ENCODE data around the gene RASL10B. TPM values are rescaled to one million over a fixed set of nuclear protein-coding genes. Genes with fewer than 3 reads are reported as not detected.
"Not testable (repeated sequence)": the region's sequence is repeated elsewhere in the genome, so short reads cannot be mapped to it uniquely, and the experiment has no call there.

The RASL10B gene
- total RNA-seq, 1 experiment from 2014 or later = 18.4 TPM

GRCh38 chr17:35738519-35739133 is 7.2 kb downstream of the RASL10B start:
- DNase-seq (ENCODE audit: low spot score) = no peak
- in situ Hi-C loops (cut with HindIII; ENCODE audit: low sequenced_read_pairs) = no loop called here

DNA sequence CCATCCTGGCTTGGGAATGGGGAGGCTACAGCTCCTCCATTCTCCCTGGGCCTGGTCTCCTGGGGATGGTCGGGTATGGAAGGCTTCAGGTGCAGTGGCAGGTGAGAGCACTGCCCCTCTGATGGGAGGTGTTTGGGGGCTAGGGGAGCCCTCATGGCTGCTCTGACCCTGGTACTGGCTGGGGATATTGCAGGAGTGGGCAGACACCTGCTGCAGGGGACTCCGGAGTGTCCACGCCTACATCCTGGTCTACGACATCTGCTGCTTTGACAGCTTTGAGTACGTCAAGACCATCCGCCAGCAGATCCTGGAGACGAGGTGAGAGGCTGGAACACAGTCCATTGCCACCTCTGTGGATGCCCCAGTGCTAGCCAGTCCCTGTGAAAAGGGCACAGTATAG is 8.8 kb downstream of the RASL10B start:
- in situ Hi-C loops (cut with HindIII; ENCODE audit: low sequenced_read_pairs) = no loop called here
- no peak for DNase-seq (ENCODE audit: low spot score)

DNA sequence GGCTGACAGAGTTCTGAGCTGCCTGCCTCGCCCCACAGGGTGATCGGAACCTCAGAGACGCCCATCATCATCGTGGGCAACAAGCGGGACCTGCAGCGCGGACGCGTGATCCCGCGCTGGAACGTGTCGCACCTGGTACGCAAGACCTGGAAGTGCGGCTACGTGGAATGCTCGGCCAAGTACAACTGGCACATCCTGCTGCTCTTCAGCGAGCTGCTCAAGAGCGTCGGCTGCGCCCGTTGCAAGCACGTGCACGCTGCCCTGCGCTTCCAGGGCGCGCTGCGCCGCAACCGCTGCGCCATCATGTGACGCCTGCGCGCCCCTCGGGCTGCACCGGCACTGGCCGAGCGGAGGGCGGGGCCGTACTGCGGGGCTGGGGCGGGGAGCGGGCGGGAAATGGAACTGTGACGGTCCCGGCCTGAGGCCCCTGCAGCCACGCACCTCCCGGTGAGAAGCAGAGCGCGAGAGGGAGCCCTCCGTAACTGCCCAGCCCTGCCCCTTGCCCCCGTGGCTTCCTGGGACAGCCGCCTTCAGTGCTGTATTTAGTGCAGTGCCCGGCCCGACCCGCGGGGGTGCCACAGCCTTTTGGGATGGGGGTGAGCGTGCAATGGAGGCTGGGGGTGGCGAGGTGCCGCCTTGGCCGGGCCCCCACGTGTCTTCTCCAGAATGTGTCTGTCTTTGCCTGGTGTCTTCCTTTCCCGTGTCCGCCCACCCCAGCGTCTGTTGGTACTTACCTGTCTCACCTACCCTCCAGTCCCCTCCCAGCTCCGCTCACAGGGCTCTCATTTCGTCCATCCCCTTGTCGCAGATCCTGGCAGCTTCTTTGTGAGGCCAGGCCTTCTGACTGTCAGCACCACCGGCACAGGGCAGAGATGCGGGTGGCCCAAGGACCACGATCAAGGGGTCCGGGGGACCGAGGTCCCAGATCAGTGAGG is 9.8 kb downstream of the RASL10B start:
- in situ Hi-C loops (cut with HindIII; ENCODE audit: low sequenced_read_pairs) = no loop called here

DNA sequence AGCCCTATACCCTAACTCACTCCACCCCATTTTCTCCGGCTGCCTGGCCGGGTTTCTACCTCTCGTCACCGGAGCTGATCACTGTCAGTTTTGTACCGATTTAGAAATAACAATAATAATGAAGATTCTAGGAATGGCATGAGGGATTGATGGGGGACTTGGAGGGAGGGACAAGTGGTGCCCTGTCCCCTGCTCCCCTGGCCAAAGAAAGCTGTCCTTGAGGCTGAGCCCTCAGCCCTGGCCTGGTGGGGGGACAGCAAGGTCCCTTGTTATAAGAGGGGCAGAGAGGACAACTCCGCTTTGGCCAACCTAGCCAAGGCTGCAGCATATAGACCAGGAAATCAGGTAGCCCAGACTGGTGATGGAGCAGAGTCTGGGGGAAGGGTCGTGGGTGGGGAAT is 11.1 kb downstream of the RASL10B start:
- no peak for DNase-seq (ENCODE audit: low spot score)
- in situ Hi-C loops (cut with HindIII; ENCODE audit: low sequenced_read_pairs) = no loop called here

More for the DNA sequence above, 9.8 kb downstream of the RASL10B start:
- DNase-seq (ENCODE audit: low spot score) = no peak

DNA sequence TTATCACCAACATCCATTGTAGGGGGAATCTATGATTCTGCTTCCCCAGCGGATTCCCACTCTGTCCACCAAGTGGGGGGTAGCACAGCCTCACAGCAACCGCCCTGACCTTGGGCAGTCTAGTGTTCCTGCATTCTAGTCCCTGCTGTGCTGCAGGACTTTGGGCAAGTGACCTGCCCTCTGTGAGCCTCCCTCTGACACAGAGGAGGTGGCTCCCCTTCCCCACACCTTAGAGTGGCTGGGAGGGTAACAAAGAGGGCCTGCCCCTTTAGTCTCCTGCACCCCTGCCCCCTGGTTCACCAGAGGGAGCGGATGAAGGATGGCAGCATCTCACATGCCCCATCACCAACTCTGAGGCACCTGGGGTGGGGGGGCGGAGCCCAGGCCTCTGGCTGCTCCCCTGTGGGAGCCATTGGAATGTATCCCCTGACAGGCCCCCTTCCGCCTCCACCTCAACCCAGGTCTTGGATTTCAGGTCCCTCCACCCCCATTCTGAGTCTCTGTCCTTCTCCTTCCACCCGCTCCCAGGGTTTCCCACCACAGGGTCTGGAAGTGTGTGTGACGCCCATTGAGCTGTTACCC is 11.5 kb downstream of the RASL10B start:
- in situ Hi-C loops (cut with HindIII; ENCODE audit: low sequenced_read_pairs) = no loop called here
- DNase-seq (ENCODE audit: low spot score) = no peak

- DNase-seq (ENCODE audit: low spot score) = no peak
- in situ Hi-C loops (cut with HindIII; ENCODE audit: low sequenced_read_pairs) = no loop called here
Observed at GRCh38 chr17:35743626-35744328, 12.3 kb downstream of the RASL10B start.

- in situ Hi-C loops (cut with HindIII; ENCODE audit: low sequenced_read_pairs) = no loop called here
- no peak for DNase-seq (ENCODE audit: low spot score)
Observed at GRCh38 chr17:35744830-35745229, 13.4 kb downstream of the RASL10B start.

- no peak for DNase-seq (ENCODE audit: low spot score)
- in situ Hi-C loops (cut with HindIII; ENCODE audit: low sequenced_read_pairs) = no loop called here
Observed at GRCh38 chr17:35745246-35745645, 13.8 kb downstream of the RASL10B start.

DNA sequence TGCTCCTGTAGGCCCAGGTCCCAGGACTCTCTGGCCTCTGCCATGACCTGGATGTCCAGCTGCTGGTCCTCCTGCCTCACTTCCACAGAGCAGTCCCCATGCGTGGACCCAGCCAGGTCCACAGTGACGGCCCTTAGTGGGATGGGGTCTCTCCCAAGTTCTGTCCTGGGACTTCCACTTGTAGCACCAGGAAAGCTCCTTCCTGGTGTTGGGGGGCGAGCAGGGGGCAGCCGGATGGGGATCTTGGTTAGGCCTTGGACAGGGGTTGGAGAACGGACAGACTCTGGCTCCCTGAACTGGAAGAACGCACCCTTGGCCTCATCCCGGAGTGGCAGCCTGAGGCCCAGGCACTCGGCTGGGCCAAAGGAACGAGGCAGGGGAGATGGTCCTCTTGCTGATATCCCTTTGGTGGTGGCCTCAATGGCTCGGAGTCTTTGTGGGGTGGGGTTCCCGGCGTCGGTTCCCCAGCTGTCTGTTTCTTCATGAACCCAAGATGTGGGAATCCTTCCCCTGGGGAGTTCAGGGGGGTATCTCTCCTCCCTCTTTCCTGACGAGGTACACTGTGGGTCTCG is 14.4 kb downstream of the RASL10B start:
- in situ Hi-C loops (cut with HindIII; ENCODE audit: low sequenced_read_pairs) = no loop called here
- DNase-seq (ENCODE audit: low spot score) = no peak

DNA sequence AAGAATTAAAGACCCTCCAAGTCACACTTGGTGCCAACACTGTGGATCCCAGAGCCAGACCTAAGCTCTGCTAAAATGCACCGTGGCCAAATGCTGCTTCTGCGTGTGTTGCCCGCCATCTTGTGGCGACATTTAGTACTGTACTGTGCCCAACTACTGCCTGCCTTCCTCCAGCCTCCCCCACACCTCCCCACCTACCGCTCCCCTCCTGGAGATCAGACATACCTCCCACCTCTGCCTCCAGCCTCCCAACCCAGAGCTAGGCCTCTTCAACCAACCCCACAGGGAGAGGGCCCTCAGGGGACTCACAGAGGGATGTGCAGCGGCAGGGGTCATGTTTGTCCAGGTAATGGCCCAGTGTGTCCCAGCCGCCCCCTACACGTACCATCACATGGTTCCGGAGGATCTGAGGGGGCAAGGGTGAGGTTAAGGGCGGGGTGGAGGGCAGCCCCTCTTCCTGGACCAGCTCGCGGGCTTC is 16.1 kb downstream of the RASL10B start:
- DNase-seq (ENCODE audit: low spot score) = peak; percentile 77
- in situ Hi-C loops (cut with HindIII; ENCODE audit: low sequenced_read_pairs) = no loop called here

GRCh38 chr17:35748341-35748841 is 17.0 kb downstream of the RASL10B start:
- in situ Hi-C loops (cut with HindIII; ENCODE audit: low sequenced_read_pairs) = no loop called here
- DNase-seq (ENCODE audit: low spot score) = no peak

DNA sequence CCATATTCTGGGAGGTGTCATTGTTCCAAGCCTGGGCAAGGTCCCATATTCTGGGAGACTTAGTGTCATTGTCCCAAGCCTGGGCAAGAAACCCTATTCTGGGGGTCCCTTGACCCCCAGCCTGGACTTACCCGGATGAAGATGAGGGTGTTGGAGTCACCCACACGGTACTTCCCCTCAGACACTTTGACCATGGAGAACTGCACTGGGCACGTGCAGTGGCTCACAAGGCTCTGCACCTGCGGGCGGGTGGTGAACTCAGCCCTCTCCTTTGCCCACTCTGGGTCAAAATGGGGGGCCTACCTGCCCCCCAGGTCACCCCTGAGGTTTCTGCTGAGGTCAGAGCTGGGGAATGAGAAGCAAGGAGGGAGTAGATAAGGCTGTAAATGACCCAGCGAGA is 17.5 kb downstream of the RASL10B start:
- DNase-seq (ENCODE audit: low spot score) = no peak
- in situ Hi-C loops (cut with HindIII; ENCODE audit: low sequenced_read_pairs) = no loop called here

GRCh38 chr17:35749560-35750412 is 18.3 kb downstream of the RASL10B start:
- no peak for DNase-seq (ENCODE audit: low spot score)
- in situ Hi-C loops (cut with HindIII; ENCODE audit: low sequenced_read_pairs) = no loop called here

DNA sequence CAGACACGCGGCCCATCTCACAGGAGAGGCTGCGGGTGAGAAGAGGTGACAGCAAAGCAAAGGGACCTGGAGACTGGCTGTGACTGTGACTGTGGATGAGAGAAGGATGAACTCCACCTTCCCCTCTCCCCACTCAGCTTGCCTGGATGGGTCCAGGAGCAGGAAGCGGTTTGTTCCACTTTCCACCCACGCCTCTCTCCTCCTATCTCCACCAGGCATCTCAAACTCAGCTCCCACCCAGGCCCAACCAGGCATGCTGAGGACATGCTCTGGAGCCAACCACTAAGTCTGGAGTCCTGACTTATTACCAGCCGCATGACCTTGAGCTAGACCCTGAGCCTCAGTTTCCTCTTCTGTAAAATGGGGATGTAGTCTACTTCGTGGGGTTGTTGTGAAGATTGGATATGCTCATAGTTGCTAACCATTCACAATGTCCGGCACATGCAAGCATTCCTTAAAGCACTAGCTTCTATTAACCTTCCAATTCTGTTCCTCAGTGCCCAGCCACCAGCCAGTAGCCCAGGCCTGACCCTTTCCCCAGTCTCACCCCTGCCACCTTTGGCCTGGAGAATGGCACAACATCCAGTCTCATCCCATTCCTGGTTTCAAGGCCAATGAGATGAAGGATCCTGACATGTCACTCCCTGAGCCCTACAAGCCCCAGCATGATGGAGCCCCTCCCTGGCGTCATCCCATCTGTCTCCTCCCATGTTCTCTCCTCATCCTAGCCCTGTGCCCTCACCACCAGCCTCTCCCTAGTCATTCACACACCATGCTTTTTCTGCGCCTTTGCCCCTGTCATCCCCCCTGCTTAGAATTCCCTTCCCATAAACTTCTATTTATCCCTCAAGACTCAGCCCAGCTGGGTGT is 19.3 kb downstream of the RASL10B start:
- DNase-seq (ENCODE audit: low spot score) = no peak
- in situ Hi-C loops (cut with HindIII; ENCODE audit: low sequenced_read_pairs) = no loop called here

DNA sequence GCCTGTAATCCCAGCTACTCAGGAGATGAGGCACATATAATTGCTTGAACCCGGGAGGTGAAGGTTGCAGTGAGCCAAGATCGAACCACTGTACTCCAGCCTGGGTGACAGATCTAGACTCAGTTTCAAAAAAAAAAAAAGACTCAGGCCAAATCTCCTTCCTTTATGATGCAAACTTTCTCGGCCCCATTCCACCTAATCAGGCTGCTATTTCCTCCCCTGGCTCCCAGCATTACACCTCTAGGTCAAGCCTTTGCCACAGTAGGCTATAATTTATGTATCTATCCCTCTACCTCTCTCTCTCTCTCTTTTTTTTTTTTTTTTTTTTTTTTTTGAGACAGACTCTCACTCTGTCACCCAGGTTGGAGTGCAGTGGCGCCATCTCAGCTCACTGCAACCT is 20.1 kb downstream of the RASL10B start:
- in situ Hi-C loops (cut with HindIII; ENCODE audit: low sequenced_read_pairs); DNase-seq (ENCODE audit: low spot score): not testable (repeated sequence)

- no peak for DNase-seq (ENCODE audit: low spot score)
- in situ Hi-C loops (cut with HindIII; ENCODE audit: low sequenced_read_pairs) = no loop called here
Observed at GRCh38 chr17:35752471-35752870, 21.0 kb downstream of the RASL10B start.
